KMS-11 (cell line): Measurements from ENCODE around the gene ZSWIM4.
"Not testable (repeated sequence)": the region's sequence is repeated elsewhere in the genome, so short reads cannot be mapped to it uniquely, and the experiment has no call there.

Source experiments
- H2AFZ ChIP-seq: fragments of 200-600 bp; sonication (generic); 2 replicates; pipeline ENCODE4 v1.6.1; 2016; ENCODE audit warnings: antibody characterized with exemption, mixed run types, low read depth
- H3K27ac ChIP-seq: fragments of 200-600 bp; sonication (generic); 2 replicates; pipeline ENCODE4 v1.6.1; 2016; ENCODE audit warnings: mild to moderate bottlenecking, mixed run types
- H3K27me3 ChIP-seq: fragments of 200-600 bp; sonication (generic); 2 replicates; pipeline ENCODE4 v1.6.1; 2017; ENCODE audit warnings: mild to moderate bottlenecking, low read depth, mixed run types, moderate library complexity; ENCODE audit not compliant: insufficient read depth
- H3K36me3 ChIP-seq: fragments of 200-600 bp; sonication (generic); 2 replicates; pipeline ENCODE4 v1.6.1; 2017; ENCODE audit warnings: mild to moderate bottlenecking, mixed run types; ENCODE audit not compliant: insufficient read depth
- H3K4me1 ChIP-seq: fragments of 200-600 bp; sonication (generic); 2 replicates; pipeline ENCODE4 v1.6.1; 2016; ENCODE audit warnings: mild to moderate bottlenecking, low read depth, mixed run types; ENCODE audit not compliant: poor library complexity, severe bottlenecking
- H3K4me2 ChIP-seq: fragments of 200-600 bp; sonication (generic); 2 replicates; pipeline ENCODE4 v1.7.0; 2016; ENCODE audit warnings: mild to moderate bottlenecking, mixed run types
- H3K4me3 ChIP-seq: fragments of 200-600 bp; sonication (generic); IDR thresholded peaks from 2 replicates; pipeline ENCODE4 v1.6.1; 2017; ENCODE audit warnings: low read depth, low read length, mixed read lengths; ENCODE audit not compliant: insufficient read depth
- H3K79me2 ChIP-seq: fragments of 200-600 bp; sonication (generic); 2 replicates; pipeline ENCODE4 v1.6.1; 2016; ENCODE audit warnings: low read depth, mixed run types; ENCODE audit not compliant: insufficient read depth
- H3K9ac ChIP-seq: fragments of 200-600 bp; sonication (generic); 2 replicates; pipeline ENCODE4 v1.6.1; 2016; ENCODE audit warnings: mild to moderate bottlenecking, mixed run types
- H4K20me1 ChIP-seq: fragments of 200-600 bp; sonication (generic); 2 replicates; pipeline ENCODE4 v1.6.1; 2016; ENCODE audit warnings: mild to moderate bottlenecking, mixed run types; ENCODE audit not compliant: insufficient read depth
- TF ChIP-seq, protein P1 (sequence below): fragments of 200-600 bp; sonication (generic); conservative IDR thresholded peaks from 2 replicates; pipeline ENCODE4 v1.6.1; 2017; ENCODE audit warnings: low read depth, mild to moderate bottlenecking, antibody characterized with exemption, low read length, moderate library complexity, mixed read lengths

The ZSWIM4 gene

DNA sequence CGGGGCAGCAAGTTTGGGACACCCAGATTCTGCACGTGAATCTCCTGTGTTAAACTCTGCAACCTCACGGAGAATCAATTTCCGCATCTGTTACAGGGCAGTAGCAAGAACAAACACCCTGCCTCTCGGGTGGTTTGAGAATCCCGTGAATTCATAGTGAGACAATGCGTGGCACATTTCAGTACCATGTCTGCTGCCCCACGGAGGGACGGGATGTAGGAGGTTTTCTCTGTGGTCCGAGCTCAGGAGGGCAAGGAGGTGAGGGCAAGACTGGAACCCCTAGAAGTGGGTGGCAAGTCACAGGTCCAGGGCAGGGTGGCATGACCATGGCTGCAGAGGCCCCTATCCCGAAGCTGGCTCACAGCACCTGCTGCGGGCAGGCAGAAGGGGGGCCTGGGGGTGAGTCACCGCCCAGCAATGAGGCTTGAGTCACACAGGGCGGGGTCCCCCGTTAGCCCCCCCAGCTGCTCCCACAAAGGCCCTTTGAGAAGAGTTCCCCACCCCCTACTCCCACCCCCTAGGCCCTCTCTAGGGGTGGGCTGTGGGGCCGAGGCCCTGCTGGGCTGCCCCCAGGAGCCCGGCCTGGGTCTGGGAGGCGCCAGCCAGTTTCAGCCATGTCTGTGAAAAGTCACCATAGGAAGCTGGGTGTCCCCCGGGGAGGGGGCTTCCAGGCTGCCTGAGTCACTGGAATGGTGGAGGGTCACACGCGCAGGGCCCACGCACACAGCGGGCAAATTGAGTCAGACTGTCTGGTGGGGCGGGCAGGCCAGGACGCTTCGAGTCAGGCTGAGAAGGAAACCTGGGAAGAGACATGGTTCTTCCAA lies 55.9 kb downstream of the ZSWIM4 start:
- TF ChIP-seq, protein P1, sequence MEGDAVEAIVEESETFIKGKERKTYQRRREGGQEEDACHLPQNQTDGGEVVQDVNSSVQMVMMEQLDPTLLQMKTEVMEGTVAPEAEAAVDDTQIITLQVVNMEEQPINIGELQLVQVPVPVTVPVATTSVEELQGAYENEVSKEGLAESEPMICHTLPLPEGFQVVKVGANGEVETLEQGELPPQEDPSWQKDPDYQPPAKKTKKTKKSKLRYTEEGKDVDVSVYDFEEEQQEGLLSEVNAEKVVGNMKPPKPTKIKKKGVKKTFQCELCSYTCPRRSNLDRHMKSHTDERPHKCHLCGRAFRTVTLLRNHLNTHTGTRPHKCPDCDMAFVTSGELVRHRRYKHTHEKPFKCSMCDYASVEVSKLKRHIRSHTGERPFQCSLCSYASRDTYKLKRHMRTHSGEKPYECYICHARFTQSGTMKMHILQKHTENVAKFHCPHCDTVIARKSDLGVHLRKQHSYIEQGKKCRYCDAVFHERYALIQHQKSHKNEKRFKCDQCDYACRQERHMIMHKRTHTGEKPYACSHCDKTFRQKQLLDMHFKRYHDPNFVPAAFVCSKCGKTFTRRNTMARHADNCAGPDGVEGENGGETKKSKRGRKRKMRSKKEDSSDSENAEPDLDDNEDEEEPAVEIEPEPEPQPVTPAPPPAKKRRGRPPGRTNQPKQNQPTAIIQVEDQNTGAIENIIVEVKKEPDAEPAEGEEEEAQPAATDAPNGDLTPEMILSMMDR = no peak
- Histone ChIP-seq H3K27ac (no peak overlapping the region), H3K9ac (peak overlapping the region; percentile 19; the same call in 1 of the 2 replicates), H3K27me3 (no peaks in the 10 kb centered on the region), H3K4me2 (no peak overlapping the region), H2AFZ (no peak overlapping the region; the same call in 1 of the 2 replicates), H4K20me1 (no peaks in the 10 kb centered on the region), H3K4me3 (no peak overlapping the region), H3K79me2 (no peaks in the 10 kb centered on the region), H3K36me3 (no peaks in the 10 kb centered on the region), H3K4me1 (peaks cover 20% of the 10 kb centered on the region)

DNA sequence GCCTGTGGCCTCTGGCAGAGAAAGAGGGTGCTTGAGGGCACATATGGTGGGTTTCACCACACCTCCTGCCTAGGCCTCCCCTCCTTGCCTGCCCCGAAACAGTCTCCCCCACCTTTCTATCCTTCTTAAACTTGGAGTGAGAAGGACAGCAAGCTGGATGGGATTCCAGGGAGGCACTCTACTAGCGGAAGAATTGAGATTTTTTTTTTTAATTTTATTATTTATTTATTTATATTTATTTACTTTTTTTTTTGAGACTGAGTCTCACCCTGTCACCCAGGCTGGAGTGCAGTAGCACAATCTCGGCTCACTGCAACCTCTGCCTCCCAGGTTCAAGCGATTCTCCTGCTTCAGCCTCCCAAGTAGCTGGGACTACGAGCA lies 56.5 kb downstream of the ZSWIM4 start:
- not testable (repeated sequence) for H3K79me2 ChIP-seq, H3K27ac ChIP-seq, H2AFZ ChIP-seq, H3K9ac ChIP-seq, H3K4me2 ChIP-seq, H3K4me3 ChIP-seq, H3K36me3 ChIP-seq, H4K20me1 ChIP-seq, H3K27me3 ChIP-seq
- H3K4me1 ChIP-seq = peaks cover 14% of the 10 kb centered on the region

DNA sequence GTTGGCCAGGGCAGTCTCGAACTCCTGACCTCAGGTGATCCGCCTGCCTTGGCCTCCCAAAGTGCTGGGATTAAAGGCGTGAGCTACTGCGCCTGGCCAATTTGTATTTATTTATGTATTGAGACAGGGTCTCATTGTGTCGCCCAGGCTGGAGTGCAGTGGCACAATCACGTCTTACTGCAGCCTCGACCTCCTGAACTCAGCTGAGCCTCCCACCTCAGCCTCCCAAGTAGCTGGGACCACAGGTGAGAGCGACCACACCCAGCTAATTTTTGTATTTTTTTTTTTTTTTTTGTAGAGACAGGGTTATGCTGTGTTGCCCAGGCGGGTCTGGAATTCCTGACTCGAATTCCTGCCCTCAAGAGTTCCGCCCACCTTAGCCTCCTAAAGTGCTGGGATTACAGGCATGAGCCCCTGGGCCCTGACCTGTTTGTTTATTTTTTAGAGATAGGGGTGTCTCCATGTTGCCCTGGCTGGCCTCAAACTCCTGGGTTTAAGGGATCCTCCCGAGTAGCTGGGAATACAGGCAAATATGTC lies 57.0 kb downstream of the ZSWIM4 start:
- H3K4me2 ChIP-seq, H3K36me3 ChIP-seq, H2AFZ ChIP-seq, H3K27ac ChIP-seq, H3K79me2 ChIP-seq, H3K9ac ChIP-seq, H3K4me1 ChIP-seq, H3K4me3 ChIP-seq, H4K20me1 ChIP-seq, H3K27me3 ChIP-seq: not testable (repeated sequence)

DNA sequence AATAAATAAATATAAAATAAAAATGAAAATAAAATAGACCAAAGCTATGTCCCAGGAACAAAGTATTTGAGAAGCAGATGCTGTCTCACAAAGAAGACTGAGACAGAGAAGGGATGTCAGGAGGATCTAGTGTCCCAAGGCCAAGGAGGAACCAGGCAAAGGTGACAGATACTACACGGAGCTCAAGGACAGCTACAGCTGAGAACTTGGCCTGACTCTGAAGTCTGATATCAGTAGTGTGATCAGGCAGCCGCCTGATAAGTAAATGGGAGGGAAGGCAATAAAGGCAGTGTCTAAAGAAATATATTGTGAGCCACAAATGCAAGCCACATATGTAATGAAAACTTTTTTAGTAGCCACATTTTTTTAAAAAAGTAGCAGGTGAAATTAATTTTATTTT lies 61.3 kb downstream of the ZSWIM4 start:
- H3K79me2 ChIP-seq = no peaks in the 10 kb centered on the region
- no peak overlapping the region for H3K4me3 ChIP-seq
- H3K4me1 ChIP-seq = peaks cover 3% of the 10 kb centered on the region
- TF ChIP-seq, protein P1 = no peak
- H3K4me2 ChIP-seq = no peak overlapping the region
- H2AFZ ChIP-seq = no peak overlapping the region
- no peaks in the 10 kb centered on the region for H4K20me1 ChIP-seq
- no peaks in the 10 kb centered on the region for H3K36me3 ChIP-seq
- no peaks in the 10 kb centered on the region for H3K27me3 ChIP-seq
- no peak overlapping the region for H3K27ac ChIP-seq
- H3K9ac ChIP-seq = no peak overlapping the region

DNA sequence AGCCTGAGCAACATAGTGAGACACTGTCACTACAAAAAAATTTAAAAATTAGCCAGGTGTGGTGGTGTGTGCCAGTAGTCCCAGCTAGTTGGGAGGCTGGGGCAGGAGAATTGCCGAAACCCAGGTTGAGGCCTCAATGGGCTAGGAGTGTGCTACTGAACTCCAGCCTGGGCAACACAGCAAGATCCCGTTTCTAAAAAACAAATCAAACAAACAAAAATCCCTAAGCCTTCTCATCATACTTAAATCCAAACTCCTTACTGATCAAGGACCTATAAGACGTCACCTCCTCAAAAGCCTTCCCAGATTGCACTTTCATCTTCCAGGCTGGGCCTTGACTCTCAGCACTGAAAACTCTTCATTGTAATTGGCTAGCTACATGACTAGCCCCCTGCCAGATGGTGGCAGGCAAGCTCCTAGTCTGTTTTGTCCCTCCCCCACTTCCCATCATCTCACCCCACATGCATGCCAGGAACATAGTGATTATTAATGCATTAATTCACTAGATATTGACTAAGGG lies 64.2 kb downstream of the ZSWIM4 start:
- no peak overlapping the region for H2AFZ ChIP-seq
- TF ChIP-seq, protein P1 = no peak
- H3K79me2 ChIP-seq = no peaks in the 10 kb centered on the region
- H3K4me3 ChIP-seq = no peak overlapping the region
- no peaks in the 10 kb centered on the region for H3K36me3 ChIP-seq
- no peak overlapping the region for H3K9ac ChIP-seq
- H3K4me2 ChIP-seq = no peak overlapping the region
- no peak overlapping the region for H3K27ac ChIP-seq
- H4K20me1 ChIP-seq = no peaks in the 10 kb centered on the region
- H3K4me1 ChIP-seq = peaks cover 9% of the 10 kb centered on the region
- peaks cover 13% of the 10 kb centered on the region; the same call in 1 of the 2 replicates for H3K27me3 ChIP-seq
